Measurements from ENCODE around the gene PTBP3.

- TF ChIP-seq, protein P1, sequence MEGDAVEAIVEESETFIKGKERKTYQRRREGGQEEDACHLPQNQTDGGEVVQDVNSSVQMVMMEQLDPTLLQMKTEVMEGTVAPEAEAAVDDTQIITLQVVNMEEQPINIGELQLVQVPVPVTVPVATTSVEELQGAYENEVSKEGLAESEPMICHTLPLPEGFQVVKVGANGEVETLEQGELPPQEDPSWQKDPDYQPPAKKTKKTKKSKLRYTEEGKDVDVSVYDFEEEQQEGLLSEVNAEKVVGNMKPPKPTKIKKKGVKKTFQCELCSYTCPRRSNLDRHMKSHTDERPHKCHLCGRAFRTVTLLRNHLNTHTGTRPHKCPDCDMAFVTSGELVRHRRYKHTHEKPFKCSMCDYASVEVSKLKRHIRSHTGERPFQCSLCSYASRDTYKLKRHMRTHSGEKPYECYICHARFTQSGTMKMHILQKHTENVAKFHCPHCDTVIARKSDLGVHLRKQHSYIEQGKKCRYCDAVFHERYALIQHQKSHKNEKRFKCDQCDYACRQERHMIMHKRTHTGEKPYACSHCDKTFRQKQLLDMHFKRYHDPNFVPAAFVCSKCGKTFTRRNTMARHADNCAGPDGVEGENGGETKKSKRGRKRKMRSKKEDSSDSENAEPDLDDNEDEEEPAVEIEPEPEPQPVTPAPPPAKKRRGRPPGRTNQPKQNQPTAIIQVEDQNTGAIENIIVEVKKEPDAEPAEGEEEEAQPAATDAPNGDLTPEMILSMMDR (IDR thresholded peaks at IDR 0.05), result no peak
- TF ChIP-seq FOSL2 (IDR thresholded peaks at IDR 0.05; ENCODE audit: borderline replicate concordance, low read depth), result no peak
- TF ChIP-seq RAD21 (IDR thresholded peaks at IDR 0.05; ENCODE audit: low read length), result no peak
- TF ChIP-seq MXI1 (IDR thresholded peaks at IDR 0.05; ENCODE audit: low read depth, low read length), result no peak
- no peak for TF ChIP-seq RFX5 (IDR thresholded peaks at IDR 0.05; ENCODE audit: low read length)
Measured at GRCh38 chr9:112268413-112268812, 65.0 kb downstream of the PTBP3 start.
